B cell (primary cell): ENCODE data around the gene LRRC4B. TPM values are rescaled to one million over a fixed set of nuclear protein-coding genes. Genes with fewer than 3 reads are reported as not detected.
"Not testable (repeated sequence)": the region's sequence is repeated elsewhere in the genome, so short reads cannot be mapped to it uniquely, and the experiment has no call there.

Source experiments
- ATAC-seq: fragments of 200-7000 bp; cut with Tn5 transposase; one replicate; pipeline ENCODE4 v1.10.0; 2021; ENCODE audit warnings: low read depth, mild to moderate bottlenecking, moderate number of reproducible peaks, moderate library complexity
- CTCF ChIA-PET: fragments of 350-600 bp; sonication (Branson Sonifier 250); formaldehyde crosslinking; loops from one replicate; lab custom pipeline; 2021; ENCODE audit warnings: antibody characterized with exemption, inconsistent platforms; lab: Charles Lee
- POLR2A ChIA-PET: fragments of 350-600 bp; sonication (Branson Sonifier 250); formaldehyde crosslinking; loops from one replicate; lab custom pipeline; 2021; ENCODE audit warnings: antibody characterized with exemption; lab: Charles Lee
- DNase-seq: peaks from one replicate; pipeline ENCODE4 v3.0.0; 2013
- H2AFZ ChIP-seq: 2 replicates; pipeline ENCODE4 v1.6.1; 2012; ENCODE audit warnings: mild to moderate bottlenecking, low read depth, low read length; ENCODE audit not compliant: insufficient read depth, poor library complexity, severe bottlenecking
- H3K27ac ChIP-seq, 2 donors: 1 replicate in 1 of 2; 2 replicates in 1 of 2; pipeline ENCODE4 v1.5.1; 2012 to 2013; ENCODE audit warnings: low read length in 2 of 2, mild to moderate bottlenecking in 2 of 2, moderate library complexity in 1 of 2
- H3K27me3 ChIP-seq, 4 experiments: fragments of 200-600 bp in 1 of 4; sonication (generic) in 1 of 4; replicated peaks in 1 of 4; 1 replicate in 2 of 4; 2 replicates in 2 of 4; pipeline versions ENCODE4 v1.6.1 to v1.7.0; 2013 to 2016; ENCODE audit warnings: low read length in 3 of 4, mild to moderate bottlenecking in 2 of 4, mixed read lengths in 1 of 4, moderate library complexity in 1 of 4; ENCODE audit not compliant: insufficient read depth in 4 of 4, control insufficient read depth in 3 of 4; ENCODE audit errors: control extremely low read depth in 1 of 4
- H3K36me3 ChIP-seq, 2 experiments: replicated peaks in 1 of 2; 1 replicate in 1 of 2; 2 replicates in 1 of 2; pipeline versions ENCODE4 v1.6.1 to v1.7.1; 2013; ENCODE audit warnings: low read length in 1 of 2; ENCODE audit not compliant: insufficient read depth in 2 of 2, control insufficient read depth in 1 of 2; ENCODE audit errors: control extremely low read depth in 1 of 2, extremely low read depth in 1 of 2
- H3K4me1 ChIP-seq, 2 donors: fragments of 200-600 bp in 1 of 2; sonication (generic) in 1 of 2; 1 replicate in 1 of 2; 2 replicates in 1 of 2; pipeline versions ENCODE4 v1.5.1 to v1.6.1; 2013 to 2017; ENCODE audit warnings: low read length in 2 of 2; ENCODE audit not compliant: control insufficient read depth in 2 of 2, insufficient read depth in 2 of 2
- H3K4me2 ChIP-seq: replicated peaks from 2 replicates; pipeline ENCODE3; 2012; ENCODE audit warnings: mild to moderate bottlenecking, low read depth, low read length; ENCODE audit not compliant: poor library complexity, severe bottlenecking
- H3K4me3 ChIP-seq, 5 experiments: fragments of 200-600 bp in 1 of 5; sonication (generic) in 1 of 5; 1 replicate in 3 of 5; 2 replicates in 2 of 5; pipeline versions ENCODE4 v1.5.1 to v1.7.0; 2011 to 2016; ENCODE audit warnings: low read length in 4 of 5, mild to moderate bottlenecking in 4 of 5, low read depth in 2 of 5, control low read depth in 1 of 5, moderate library complexity in 1 of 5; ENCODE audit not compliant: insufficient read depth in 1 of 5; ENCODE audit errors: control extremely low read depth in 1 of 5, extremely low read depth in 1 of 5
- H3K79me2 ChIP-seq: fragments of 200-600 bp; sonication (generic); one replicate; pipeline ENCODE4 v1.6.0; 2016; ENCODE audit warnings: low read length; ENCODE audit not compliant: control insufficient read depth, insufficient read depth
- H3K9ac ChIP-seq: fragments of 200-600 bp; sonication (generic); 2 replicates; pipeline ENCODE4 v1.6.1; 2017; ENCODE audit warnings: mild to moderate bottlenecking, low read length, moderate library complexity
- H3K9me3 ChIP-seq, 3 donors: one replicate each; pipeline versions ENCODE4 v1.6.1 to v1.7.1; 2013; ENCODE audit warnings: low read length in 2 of 3; ENCODE audit not compliant: control insufficient read depth in 2 of 3, insufficient read depth in 1 of 3; ENCODE audit errors: control extremely low read depth in 1 of 3
- H4K20me1 ChIP-seq: 2 replicates; pipeline ENCODE4 v1.6.0; 2012; ENCODE audit warnings: mild to moderate bottlenecking, low read length; ENCODE audit not compliant: insufficient read depth, control insufficient read depth, poor library complexity, severe bottlenecking
- H3K27ac Mint-ChIP-seq: one replicate; pipeline ENCODE4 v1.8.0; 2021; ENCODE audit warnings: mixed read lengths
- H3K27me3 Mint-ChIP-seq: one replicate; pipeline ENCODE4 v1.8.0; 2021; ENCODE audit warnings: mixed read lengths
- H3K4me1 Mint-ChIP-seq: one replicate; pipeline ENCODE4 v1.8.0; 2021; ENCODE audit warnings: mixed read lengths
- H3K4me3 Mint-ChIP-seq: one replicate; pipeline ENCODE4 v1.8.0; 2021; ENCODE audit warnings: mixed read lengths
- H3K9me3 Mint-ChIP-seq: one replicate; pipeline ENCODE4 v1.8.0; 2022; ENCODE audit warnings: mixed read lengths; ENCODE audit not compliant: insufficient read depth
- EZH2 ChIP-seq: IDR thresholded peaks from 2 replicates; pipeline ENCODE4 v1.6.1; 2012; ENCODE audit warnings: borderline replicate concordance, low read depth, mild to moderate bottlenecking, moderate library complexity, low read length; ENCODE audit not compliant: insufficient read depth, poor library complexity, severe bottlenecking
- WGBS: methylation state at CpG from one replicate; pipeline ENCODE4 v1.1.5; 2013; ENCODE audit warnings: missing lambda C conversion rate; ENCODE audit not compliant: insufficient coverage; 5-methylcytosine and 5-hydroxymethylcytosine counted together
- intact Hi-C: fragments of 100-400 bp; cut with micrococcal nuclease; formaldehyde crosslinking; loops from one replicate; pipeline ENCODE4 v1.10.0; 2022
- polyA plus RNA-seq: library from polyadenylated mRNA; depleted of rRNA; stranded (reverse); fragments of >200 nt; gene quantifications from 2 replicates; pipeline ENCODE4 v1.2.3, GENCODE V29; 2012
- total RNA-seq, 2 donors: library from RNA; stranded (reverse); fragments of 120-200 nt in 1 of 2; gene quantifications; 1 replicate in 1 of 2; 2 replicates in 1 of 2; pipeline versions ENCODE4 v1.2.3 to v1.2.4, GENCODE V29; 2013 to 2022
- TF ChIP-seq, protein P1 (sequence below): fragments of 200-600 bp; IDR thresholded peaks from one replicate; pipeline ENCODE4 v1.8.0; 2022; ENCODE audit warnings: antibody characterized with exemption, mild to moderate bottlenecking

Gene LRRC4B
- total and polyA plus RNA-seq, 2 donors (not counting 1 experiment from before 2014, with no cell fraction given), result 0.03 TPM; not detected in 1

- Histone ChIP-seq H3K9ac (no peak overlapping the region), H3K27me3 (peaks cover 0 to 5% (median 2%) of the 10 kb centered on the region in 4 experiments)
- WGBS, result 75% methylated on average over 14 of the region's 14 CpGs
Observed at GRCh38 chr19:50531171-50531612, 37.0 kb downstream of the LRRC4B start.

GRCh38 chr19:50528052-50528451, 40.2 kb downstream of the LRRC4B start:
- H3K4me1 Mint-ChIP-seq, H3K9me3 Mint-ChIP-seq, H3K4me2 ChIP-seq, ATAC-seq, H3K27ac ChIP-seq, H3K4me3 ChIP-seq, H3K4me1 ChIP-seq, H4K20me1 ChIP-seq, H3K27ac Mint-ChIP-seq, H2AFZ ChIP-seq, intact Hi-C loops, H3K4me3 Mint-ChIP-seq, H3K36me3 ChIP-seq, H3K27me3 ChIP-seq, DNase-seq, CTCF ChIA-PET, H3K9ac ChIP-seq, H3K79me2 ChIP-seq, POLR2A ChIA-PET: not testable (repeated sequence)
- peaks cover 0 to 13% (median 6%) of the 10 kb centered on the region in 3 donors for H3K9me3 ChIP-seq
- peaks cover 16% of the 10 kb centered on the region for H3K27me3 Mint-ChIP-seq
- 100% methylated on average over 3 of the region's 3 CpGs for WGBS

More at GRCh38 chr19:50531171-50531612, 37.0 kb downstream of the LRRC4B start:
- CTCF ChIA-PET, result no interaction called here
- intact Hi-C loops, result no loop called here
- no peak for DNase-seq
- TF ChIP-seq EZH2, result no peak
- TF ChIP-seq, protein P1, sequence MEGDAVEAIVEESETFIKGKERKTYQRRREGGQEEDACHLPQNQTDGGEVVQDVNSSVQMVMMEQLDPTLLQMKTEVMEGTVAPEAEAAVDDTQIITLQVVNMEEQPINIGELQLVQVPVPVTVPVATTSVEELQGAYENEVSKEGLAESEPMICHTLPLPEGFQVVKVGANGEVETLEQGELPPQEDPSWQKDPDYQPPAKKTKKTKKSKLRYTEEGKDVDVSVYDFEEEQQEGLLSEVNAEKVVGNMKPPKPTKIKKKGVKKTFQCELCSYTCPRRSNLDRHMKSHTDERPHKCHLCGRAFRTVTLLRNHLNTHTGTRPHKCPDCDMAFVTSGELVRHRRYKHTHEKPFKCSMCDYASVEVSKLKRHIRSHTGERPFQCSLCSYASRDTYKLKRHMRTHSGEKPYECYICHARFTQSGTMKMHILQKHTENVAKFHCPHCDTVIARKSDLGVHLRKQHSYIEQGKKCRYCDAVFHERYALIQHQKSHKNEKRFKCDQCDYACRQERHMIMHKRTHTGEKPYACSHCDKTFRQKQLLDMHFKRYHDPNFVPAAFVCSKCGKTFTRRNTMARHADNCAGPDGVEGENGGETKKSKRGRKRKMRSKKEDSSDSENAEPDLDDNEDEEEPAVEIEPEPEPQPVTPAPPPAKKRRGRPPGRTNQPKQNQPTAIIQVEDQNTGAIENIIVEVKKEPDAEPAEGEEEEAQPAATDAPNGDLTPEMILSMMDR, result no peak
- no peak for ATAC-seq
- H3K27ac ChIP-seq, result no peak overlapping the region
- Mint-ChIP-seq H3K4me1 (no peaks in the 10 kb centered on the region), H3K27ac (no peak overlapping the region), H3K9me3 (peaks cover 11% of the 10 kb centered on the region), H3K4me3 (no peak overlapping the region), H3K27me3 (peaks cover 21% of the 10 kb centered on the region)
- H3K4me2 ChIP-seq, result no peak overlapping the region
- H3K4me3 ChIP-seq, result no peak overlapping the region
- no peaks in the 10 kb centered on the region for H3K4me1 ChIP-seq
- POLR2A ChIA-PET, result no interaction called here
- no peak overlapping the region for H2AFZ ChIP-seq
- H3K36me3 ChIP-seq, result no peaks in the 10 kb centered on the region
- peaks cover 0 to 21% (median 12%) of the 10 kb centered on the region in 3 donors for H3K9me3 ChIP-seq
- H4K20me1 ChIP-seq, result no peaks in the 10 kb centered on the region
- no peaks in the 10 kb centered on the region for H3K79me2 ChIP-seq
